ENCODE results near the gene ZFAND5.

- no peak for TF ChIP-seq GATA2 (IDR thresholded peaks at IDR 0.05; ENCODE audit: low read depth, low read length)
- TF ChIP-seq GATA3 (IDR thresholded peaks at IDR 0.05; ENCODE audit: low read depth, low read length) = no peak
These were observed 59.9 kb downstream of the ZFAND5 start for GRCh38 chr9:72305102-72305546.

Data from SH-SY5Y (cell line).